ENCODE measurements around the gene NXPH3.

NXPH3 gene

GRCh38 chr17:49572806-49573420, 2.8 kb upstream of the NXPH3 start:
- TF ChIP-seq BHLHE40 (IDR thresholded peaks at IDR 0.05; ENCODE audit: borderline replicate concordance) (no peak), CTBP1 (IDR thresholded peaks at IDR 0.05; ENCODE audit: borderline replicate concordance) (no peak), ELF4 (IDR thresholded peaks at IDR 0.05) (no peak), FOXM1 (IDR thresholded peaks at IDR 0.05; ENCODE audit: borderline replicate concordance) (no peak), LEF1 (IDR thresholded peaks at IDR 0.05; ENCODE audit: borderline replicate concordance) (no peak), ARNT (IDR thresholded peaks at IDR 0.05) (no peak), FOXA1 (IDR thresholded peaks at IDR 0.05) (no peak), TARDBP (IDR thresholded peaks at IDR 0.05) (no peak), PKNOX1 (IDR thresholded peaks at IDR 0.05) (no peak), SP1 (IDR thresholded peaks at IDR 0.05) (no peak), FOXK2 (IDR thresholded peaks at IDR 0.05) (no peak), L3MBTL2 (conservative IDR thresholded peaks at IDR 0.05) (no peak), ZNF384 (IDR thresholded peaks at IDR 0.05) (no peak)

GRCh38 chr17:49573510-49574322, 2.0 kb upstream of the NXPH3 start:
- DNase-seq (ENCODE audit: extremely low spot score), result no peak
- ChIA-PET CTCF (interaction anchor here (0.8 to 2.1 kb wide), 2 partner anchors 122 to 423 kb away, joined by 3 to 4 read pairs; no protein-coding TSS in a partner anchor), POLR2A (interaction anchor here (0.6 to 1.4 kb wide), 4 partner anchors 21 to 111 kb away, joined by 3 to 4 read pairs (median 3); partner anchors contain the start of gene SPOP)
- TF ChIP-seq SUZ12 (IDR thresholded peaks at IDR 0.05) (no peak), ARNT (IDR thresholded peaks at IDR 0.05) (no peak), PKNOX1 (IDR thresholded peaks at IDR 0.05) (no peak), TARDBP (IDR thresholded peaks at IDR 0.05) (no peak), FOXM1 (IDR thresholded peaks at IDR 0.05; ENCODE audit: borderline replicate concordance) (no peak), L3MBTL2 (conservative IDR thresholded peaks at IDR 0.05) (no peak), HDGF (IDR thresholded peaks at IDR 0.05; ENCODE audit: borderline replicate concordance) (no peak), LEF1 (IDR thresholded peaks at IDR 0.05; ENCODE audit: borderline replicate concordance) (no peak), BHLHE40 (IDR thresholded peaks at IDR 0.05; ENCODE audit: borderline replicate concordance) (no peak), NFRKB (IDR thresholded peaks at IDR 0.05) (no peak), ELF4 (IDR thresholded peaks at IDR 0.05) (no peak)

More at GRCh38 chr17:49572806-49573420, 2.8 kb upstream of the NXPH3 start:
- ChIA-PET POLR2A (interaction anchor here (0.6 to 1.4 kb wide), 4 partner anchors 22 to 112 kb away, joined by 3 to 4 read pairs (median 3); partner anchors contain the start of gene SPOP), CTCF (interaction anchor here (0.8 kb wide), 1 partner anchor 16 kb away, joined by 4 read pairs; no protein-coding TSS in a partner anchor)
- DNase-seq (ENCODE audit: extremely low spot score), result no peak

- ChIA-PET CTCF (interaction anchor here (0.8 to 2.1 kb wide), 2 partner anchors 122 to 423 kb away, joined by 3 to 4 read pairs; no protein-coding TSS in a partner anchor), POLR2A (interaction anchor here (1.1 to 1.2 kb wide), 2 partner anchors 105 to 190 kb away, joined by 3 read pairs; partner anchors contain the start of gene FAM117A)
- no peak for DNase-seq (ENCODE audit: extremely low spot score)
- TF ChIP-seq CTBP1 (IDR thresholded peaks at IDR 0.05; ENCODE audit: borderline replicate concordance) (no peak), ELF4 (IDR thresholded peaks at IDR 0.05) (no peak)
These were observed 1.3 kb upstream of the NXPH3 start for GRCh38 chr17:49574323-49574781.

DNA sequence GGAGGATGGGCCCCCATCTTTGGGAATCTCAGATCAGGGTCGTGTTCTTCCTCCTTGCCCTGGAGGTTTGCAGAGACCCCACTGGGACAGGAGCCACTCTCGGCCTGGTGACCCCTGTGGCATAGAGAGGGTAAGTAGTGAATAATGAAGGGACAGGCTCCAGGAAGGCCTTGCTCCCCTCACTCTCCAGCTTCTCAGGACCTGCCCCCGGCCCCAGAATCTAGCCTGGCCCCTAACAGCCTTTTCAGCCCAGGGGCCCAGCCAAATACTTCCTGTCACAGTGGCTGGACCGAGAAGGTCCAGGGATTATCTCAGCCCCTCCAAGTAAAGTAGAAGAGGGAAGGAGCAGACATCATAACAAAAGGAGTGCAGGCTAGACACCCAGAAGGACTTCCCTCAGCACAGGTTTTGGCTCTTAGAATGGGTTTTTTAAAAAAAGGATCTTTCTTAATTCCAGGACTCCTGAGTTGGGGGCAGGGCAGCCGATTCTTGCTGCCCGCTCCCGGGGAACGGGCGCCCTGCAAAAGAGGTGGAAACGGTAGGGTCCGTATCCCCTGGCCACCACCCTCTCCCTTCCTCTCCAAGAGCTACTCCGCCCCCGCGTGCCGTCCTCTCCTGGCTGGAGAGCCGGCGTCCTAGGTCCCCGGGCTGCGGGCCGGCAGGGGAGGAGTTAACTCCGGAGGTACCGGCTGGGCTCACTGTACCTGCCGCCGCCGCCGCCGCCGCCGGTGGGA, 559 bp upstream of the NXPH3 start:
- no peak for TF ChIP-seq ARNT (IDR thresholded peaks at IDR 0.05)
- no peak for TF ChIP-seq FOXA1 (IDR thresholded peaks at IDR 0.05)
- no peak for TF ChIP-seq HDGF (IDR thresholded peaks at IDR 0.05; ENCODE audit: borderline replicate concordance)
- no peak for TF ChIP-seq ZNF384 (IDR thresholded peaks at IDR 0.05)
- no peak for TF ChIP-seq SUZ12 (IDR thresholded peaks at IDR 0.05)
- ChIA-PET CTCF (interaction anchor here (0.5 to 2.1 kb wide), 7 partner anchors 18 to 1134 kb away, joined by 3 to 7 read pairs (median 4); partner anchors contain the start of gene SLC35B1), POLR2A (interaction anchor here (1.2 to 1.6 kb wide), 2 partner anchors 133 to 189 kb away, joined by 3 to 4 read pairs; partner anchors contain the start of genes FAM117A and SLC35B1)
- no peak for DNase-seq (ENCODE audit: extremely low spot score)

DNA sequence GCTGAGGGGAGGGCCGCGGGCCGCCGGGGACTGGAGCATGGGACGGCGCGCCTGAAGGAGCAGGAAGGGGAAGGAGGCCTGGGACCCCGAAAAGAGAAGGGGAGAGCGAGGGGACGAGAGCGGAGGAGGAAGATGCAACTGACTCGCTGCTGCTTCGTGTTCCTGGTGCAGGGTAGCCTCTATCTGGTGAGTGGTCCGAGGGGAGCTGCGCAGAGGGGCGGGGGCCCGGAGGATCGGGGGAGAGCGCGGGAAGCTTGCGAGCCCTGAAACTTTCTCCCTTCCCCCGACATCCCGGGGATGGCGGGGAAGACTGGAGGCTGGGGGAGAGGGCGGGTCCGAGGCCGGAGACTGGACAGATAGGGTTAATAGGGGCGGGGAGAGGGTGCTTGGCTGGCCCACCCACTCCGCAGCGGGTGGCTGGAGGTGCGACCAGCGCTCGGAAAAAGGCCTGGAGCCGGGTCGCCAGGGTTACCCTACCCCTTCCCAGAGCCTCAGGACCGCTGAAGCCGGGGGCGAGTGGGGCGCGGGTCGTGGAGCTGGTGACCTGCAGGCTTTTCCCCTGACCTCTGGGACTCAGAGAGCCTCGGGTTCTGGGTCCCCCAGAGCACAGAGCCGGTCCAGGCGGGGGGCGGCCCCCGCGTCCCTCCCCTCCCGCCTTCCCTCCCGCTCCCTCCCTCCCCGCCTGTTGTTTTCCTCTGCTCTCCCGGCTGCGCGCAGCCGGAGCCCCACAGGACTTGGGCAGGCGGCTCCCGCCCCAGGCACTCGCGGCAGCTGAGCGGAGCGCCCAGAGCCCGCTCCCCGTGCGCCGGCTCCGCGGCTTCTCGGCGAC, 631 bp downstream of the NXPH3 start:
- CTCF ChIA-PET, result interaction anchor here (0.6 to 1.8 kb wide), 5 partner anchors 20 to 236 kb away, joined by 3 to 7 read pairs (median 4); no protein-coding TSS in a partner anchor
- TF ChIP-seq PKNOX1 (IDR thresholded peaks at IDR 0.05) (no peak), ARNT (IDR thresholded peaks at IDR 0.05) (no peak), HDGF (IDR thresholded peaks at IDR 0.05; ENCODE audit: borderline replicate concordance) (no peak), SUZ12 (IDR thresholded peaks at IDR 0.05) (no peak), LEF1 (IDR thresholded peaks at IDR 0.05; ENCODE audit: borderline replicate concordance) (no peak), CTBP1 (IDR thresholded peaks at IDR 0.05; ENCODE audit: borderline replicate concordance) (no peak), FOXK2 (IDR thresholded peaks at IDR 0.05) (no peak), L3MBTL2 (conservative IDR thresholded peaks at IDR 0.05) (no peak; the same call in 1 of the 2 replicates), SP1 (IDR thresholded peaks at IDR 0.05) (no peak), NFRKB (IDR thresholded peaks at IDR 0.05) (no peak), ELF4 (IDR thresholded peaks at IDR 0.05) (no peak), FOXA1 (IDR thresholded peaks at IDR 0.05) (no peak)
- peak; percentile 73 for DNase-seq (ENCODE audit: extremely low spot score)
- POLR2A ChIA-PET, result interaction anchor here (1.2 to 1.6 kb wide), 2 partner anchors 101 to 131 kb away, joined by 4 to 7 read pairs; partner anchors contain the start of gene SLC35B1

Data from HEK293T (cell line).